ENCODE measurements around the gene SYNGR1. TPM values are rescaled to one million over a fixed set of nuclear protein-coding genes. Genes with fewer than 3 reads are reported as not detected.

SYNGR1 gene
- total RNA-seq, 2 donors from 2014 or later, result 0.46 to 1.2 TPM

DNA sequence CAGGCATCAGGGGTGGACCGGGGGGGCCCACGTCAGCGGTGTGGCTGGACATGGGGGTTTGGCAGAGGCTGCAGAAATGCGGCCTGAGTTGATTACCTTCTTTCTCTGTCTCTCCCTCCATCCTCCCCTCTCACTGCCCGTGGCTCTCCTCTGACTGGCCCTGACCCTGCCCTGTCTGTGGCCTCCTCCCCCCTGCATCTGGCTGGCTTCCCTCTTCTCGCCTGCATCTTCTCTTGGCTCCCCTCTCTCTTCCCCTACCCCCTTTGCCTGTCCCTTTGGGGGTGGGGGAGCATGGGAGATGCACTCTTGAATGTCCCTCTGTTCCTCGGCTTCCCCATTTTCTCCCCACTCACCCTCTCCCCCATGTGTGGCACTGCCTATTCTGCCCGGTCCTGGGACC lies 25.9 kb downstream of the SYNGR1 start:
- no peak for ATAC-seq
- no peaks in the 10 kb centered on the region for H3K9me3 Mint-ChIP-seq
- peak overlapping the region in 1 of 2 donors; percentile 22 for H3K27ac Mint-ChIP-seq
- DNase-seq (ENCODE audit: low spot score in 2 of 2), result no peak
- H3K36me3 Mint-ChIP-seq, result no peaks in the 10 kb centered on the region

DNA sequence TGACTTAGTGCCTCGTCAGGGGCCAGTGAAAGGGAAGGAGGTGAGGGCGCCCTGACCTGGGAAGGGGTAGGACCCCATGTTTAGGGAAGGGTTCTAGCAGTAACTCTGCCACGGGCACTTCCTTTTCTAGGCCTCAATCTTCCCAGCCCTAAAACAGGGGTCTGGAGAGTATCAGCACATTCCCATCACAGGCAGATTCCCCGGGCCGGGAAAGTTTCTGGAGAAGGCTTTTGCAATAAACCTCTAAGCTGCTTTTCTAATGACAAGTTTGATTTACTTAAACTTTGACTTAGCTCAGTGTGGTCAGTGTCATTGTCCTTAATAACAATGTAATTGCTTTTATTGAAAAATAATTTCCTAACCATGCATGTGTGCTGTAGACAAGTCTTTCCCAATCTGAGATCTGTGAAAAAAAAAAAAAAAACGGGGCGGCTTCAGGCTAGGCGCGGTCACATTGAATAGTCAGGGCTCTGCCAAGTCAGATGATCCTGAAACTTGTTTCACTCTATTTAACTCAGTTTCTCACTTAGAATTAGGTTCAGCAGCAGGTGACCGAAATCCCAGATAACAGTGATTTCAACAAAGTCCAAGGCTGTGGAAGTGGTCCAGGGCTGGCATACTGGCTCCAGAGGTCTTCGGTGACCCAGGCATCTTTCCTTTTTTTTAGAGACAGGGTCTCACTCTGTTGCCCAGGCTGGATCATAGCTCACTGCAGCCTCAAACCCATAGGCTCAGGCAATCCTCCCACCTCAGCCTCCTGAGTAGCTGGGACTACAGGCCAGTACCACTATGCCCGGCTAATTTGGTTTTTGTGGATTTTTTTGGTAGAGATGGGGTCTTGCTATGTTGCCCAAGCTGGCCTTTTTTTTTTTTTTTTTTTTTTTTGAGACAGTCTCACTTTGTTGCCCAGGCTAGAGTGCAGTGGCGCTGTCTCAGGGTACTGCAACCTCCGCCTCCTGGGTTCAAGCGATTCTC lies 30.3 kb downstream of the SYNGR1 start:
- no peak for DNase-seq (ENCODE audit: low spot score in 2 of 2)
- Mint-ChIP-seq H3K9me3 (no peaks in the 10 kb centered on the region), H3K27ac (no peak overlapping the region), H3K36me3 (no peaks in the 10 kb centered on the region)
- ATAC-seq, result no peak

DNA sequence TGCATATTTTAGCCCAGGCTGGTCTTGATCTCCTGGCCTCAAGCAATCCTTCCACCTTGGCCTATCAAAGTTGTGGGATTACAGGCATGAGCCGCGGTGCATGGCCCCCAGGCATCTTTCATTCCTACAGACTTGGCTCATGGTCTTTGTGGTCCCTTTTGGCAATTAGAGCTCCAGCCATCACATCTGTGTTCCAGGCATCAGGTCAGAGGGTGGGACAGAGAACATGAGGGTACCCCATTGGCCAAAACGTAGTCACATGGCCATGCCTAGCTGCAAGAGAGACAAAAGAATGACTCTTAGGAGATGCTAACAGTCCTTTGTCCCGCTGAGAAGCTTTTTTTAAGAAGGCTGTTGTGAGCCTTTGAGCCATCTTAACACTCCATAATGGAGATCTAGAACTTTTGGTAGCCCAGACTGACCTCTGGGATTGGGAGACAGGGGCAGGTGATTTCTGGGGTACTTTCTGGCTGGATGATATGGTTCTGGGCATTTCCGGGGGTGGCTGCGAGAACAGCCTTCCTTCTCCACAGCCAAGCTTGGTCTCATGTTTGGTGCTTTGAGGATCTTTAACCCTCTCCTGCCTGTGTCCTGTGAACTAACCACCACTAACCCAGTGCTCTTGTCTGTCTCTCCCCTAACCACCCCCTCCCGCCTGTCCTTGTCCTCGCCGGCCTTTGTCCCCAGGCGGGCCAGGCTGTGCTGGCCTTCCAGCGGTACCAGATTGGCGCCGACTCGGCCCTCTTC lies 31.4 kb downstream of the SYNGR1 start:
- H3K9me3 Mint-ChIP-seq, result no peaks in the 10 kb centered on the region
- DNase-seq (ENCODE audit: low spot score in 2 of 2) (no peak), ATAC-seq (no peak)
- H3K27ac Mint-ChIP-seq, result no peak overlapping the region
- H3K36me3 Mint-ChIP-seq, result no peaks in the 10 kb centered on the region

DNA sequence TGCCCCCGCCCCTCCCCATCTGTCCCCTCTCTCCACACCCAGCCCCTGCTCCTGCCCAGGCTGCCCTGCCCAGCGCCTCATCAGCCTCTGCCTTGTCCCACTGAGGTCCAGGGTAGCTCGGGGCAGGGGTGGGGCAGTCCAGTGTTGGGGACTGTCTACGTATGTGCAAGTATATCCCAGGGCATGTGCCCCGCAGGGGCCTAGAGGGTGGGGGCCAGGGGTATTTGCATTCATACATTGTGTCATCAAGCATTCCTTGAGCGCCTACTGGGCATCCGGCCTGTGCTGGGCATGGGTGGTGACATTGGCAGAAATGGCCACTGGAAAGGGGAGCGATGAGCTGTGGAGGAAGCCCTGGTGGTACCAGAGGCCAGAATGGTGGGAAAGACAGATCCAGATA lies 32.1 kb downstream of the SYNGR1 start:
- H3K36me3 Mint-ChIP-seq, result no peaks in the 10 kb centered on the region

DNA sequence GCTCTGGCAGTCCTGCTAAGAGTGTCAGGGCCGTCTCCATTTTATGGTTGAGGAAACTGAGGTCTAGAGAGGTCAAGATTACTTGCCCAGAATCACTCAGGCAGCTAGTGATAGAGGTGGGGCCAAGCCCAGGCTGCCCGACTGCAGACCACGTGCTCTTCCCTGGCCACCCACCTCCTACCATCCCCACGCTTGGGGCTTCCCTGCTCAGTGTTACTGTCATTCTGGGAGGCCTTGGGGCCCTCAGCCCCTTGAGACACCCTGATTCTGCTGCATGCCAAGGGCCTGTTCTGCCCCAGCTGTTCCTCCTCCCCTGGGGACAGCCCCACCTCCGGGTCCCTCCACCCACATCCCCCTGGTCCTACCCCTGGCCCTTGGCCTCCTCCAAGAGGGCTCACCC lies 32.6 kb downstream of the SYNGR1 start:
- no peak for DNase-seq (ENCODE audit: low spot score in 2 of 2)
- ATAC-seq, result peak in 1 of 2 donors; percentile 18
- H3K36me3 Mint-ChIP-seq, result no peaks in the 10 kb centered on the region
- H3K27ac Mint-ChIP-seq, result peak overlapping the region in 1 of 2 donors; percentile 67
- no peaks in the 10 kb centered on the region for H3K9me3 Mint-ChIP-seq

More for the DNA sequence above, 32.1 kb downstream of the SYNGR1 start:
- DNase-seq (ENCODE audit: low spot score in 2 of 2) (no peak), ATAC-seq (no peak)
- H3K9me3 Mint-ChIP-seq, result no peaks in the 10 kb centered on the region
- no peak overlapping the region for H3K27ac Mint-ChIP-seq

DNA sequence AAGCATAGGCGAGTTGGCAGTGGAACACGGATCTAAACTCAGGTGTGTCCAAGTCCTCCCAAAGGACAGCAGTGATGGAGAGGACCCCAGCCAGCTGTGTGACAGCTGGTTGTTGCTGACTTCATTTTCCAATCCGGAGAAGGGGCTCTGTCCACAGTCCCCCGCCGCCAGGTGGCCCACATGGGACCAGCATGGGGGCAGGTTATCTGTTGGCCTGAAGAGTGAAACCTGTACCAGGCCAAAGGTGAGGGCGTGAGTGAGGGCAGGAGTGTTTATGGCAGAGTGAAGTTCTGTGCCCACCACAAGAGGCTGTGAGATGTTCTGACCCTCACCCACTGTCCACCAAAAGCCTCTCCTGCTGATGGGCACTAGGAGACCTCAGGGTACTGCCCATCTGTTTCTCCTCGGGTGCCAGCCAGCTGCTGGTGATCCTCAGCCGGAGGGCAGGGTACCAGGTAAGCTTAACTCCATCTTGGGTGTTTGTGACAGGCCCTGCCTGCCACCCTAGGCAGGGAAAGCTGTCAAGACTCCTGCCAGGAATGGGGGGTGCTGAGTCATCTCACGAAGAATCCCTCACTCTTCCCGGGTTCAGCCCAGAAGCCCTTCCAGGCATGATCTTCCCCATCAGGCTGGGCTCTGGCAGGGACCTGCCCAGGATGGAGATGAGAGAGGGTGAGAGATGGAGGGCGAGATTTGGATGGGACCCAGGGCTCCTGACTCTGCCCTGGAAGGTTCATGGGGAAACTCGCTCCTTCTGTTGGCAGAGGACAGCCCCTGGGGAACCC lies 34.2 kb downstream of the SYNGR1 start:
- H3K27ac Mint-ChIP-seq, result peak overlapping the region in 1 of 2 donors; percentile 67
- H3K36me3 Mint-ChIP-seq, result no peaks in the 10 kb centered on the region
- DNase-seq (ENCODE audit: low spot score in 2 of 2), result no peak
- no peak for ATAC-seq
- no peaks in the 10 kb centered on the region for H3K9me3 Mint-ChIP-seq

DNA sequence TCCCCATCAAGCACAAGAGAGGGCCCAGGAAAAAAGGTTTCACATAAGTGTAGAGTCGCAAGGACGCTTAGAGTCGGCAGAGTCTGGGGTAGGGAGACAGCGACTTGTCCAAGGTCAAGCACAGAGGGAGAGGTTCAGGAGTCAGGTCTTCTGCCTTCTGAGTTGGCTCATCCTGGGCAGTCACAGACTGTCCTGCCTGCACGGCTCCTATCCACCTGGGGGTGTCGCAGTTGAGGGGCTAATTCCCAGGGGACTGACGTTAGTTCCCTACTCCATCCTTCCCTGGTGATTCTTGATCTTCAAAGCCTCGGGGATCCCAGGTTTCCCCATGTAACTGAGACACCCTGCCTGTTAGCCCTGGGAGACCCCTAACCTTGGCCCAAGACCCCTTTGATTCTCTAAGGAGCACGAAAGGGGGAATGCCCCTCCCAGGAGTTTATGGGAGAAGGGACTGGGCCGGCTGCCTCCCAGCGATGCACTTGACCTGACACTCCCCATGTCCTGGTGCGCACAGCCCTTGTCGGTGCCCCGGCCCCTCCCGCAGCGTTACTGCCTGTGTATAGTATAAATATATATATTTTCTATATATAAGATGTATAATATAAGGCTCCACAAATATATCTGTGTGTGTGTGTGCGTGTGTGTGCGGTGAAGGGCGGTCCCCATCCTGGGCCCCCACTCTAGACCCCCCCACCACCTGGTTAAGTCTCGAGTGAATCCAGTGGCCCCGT lies 35.1 kb downstream of the SYNGR1 start:
- ATAC-seq, result no peak
- no peaks in the 10 kb centered on the region for H3K36me3 Mint-ChIP-seq
- no peaks in the 10 kb centered on the region for H3K9me3 Mint-ChIP-seq
- H3K27ac Mint-ChIP-seq, result peak overlapping the region in 1 of 2 donors; percentile 67
- DNase-seq (ENCODE audit: low spot score in 2 of 2), result no peak

DNA sequence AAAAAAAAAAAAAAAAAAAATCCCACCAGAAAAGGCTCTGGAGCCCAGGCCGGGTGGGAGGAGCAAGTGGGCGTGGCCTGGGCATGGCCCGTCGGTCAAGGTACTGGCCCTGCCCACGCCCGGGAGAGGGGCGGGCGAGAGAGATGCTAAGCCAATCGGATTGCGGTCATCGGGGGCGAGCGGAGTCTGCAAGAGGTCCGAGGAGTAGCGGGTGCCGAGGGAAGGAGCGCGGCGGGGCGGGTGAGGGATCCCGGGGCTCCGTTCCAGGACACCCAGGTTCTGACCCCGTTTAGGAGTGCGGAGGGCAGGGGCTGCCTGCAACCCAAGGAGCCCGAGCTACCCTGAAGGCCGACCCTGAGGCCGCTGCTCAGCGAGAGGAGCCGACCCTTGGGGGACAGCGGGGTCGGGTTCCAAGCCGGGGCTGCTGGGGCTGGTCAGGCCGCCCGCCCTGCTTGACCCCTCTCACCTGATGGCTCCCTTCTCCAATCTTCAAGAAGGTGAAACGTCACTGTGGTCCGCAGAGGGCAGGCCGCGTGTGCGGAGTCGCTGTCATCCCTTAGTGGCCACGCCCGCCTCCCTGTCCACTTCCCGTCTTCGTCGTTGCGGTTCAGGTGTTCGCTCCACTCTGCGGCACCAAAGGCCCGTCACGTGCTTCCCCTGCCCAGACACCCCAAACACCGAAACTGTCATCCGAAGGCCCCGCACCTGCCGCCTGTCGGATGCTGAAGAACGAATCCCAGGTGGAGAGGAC lies 38.6 kb downstream of the SYNGR1 start:
- no peaks in the 10 kb centered on the region for H3K36me3 Mint-ChIP-seq
- ATAC-seq (peak; percentile 94 to 96), DNase-seq (ENCODE audit: low spot score in 2 of 2) (peak; percentile 73 to 92)
- peak overlapping the region; percentile 71 to 95 for H3K27ac Mint-ChIP-seq
- H3K9me3 Mint-ChIP-seq, result no peaks in the 10 kb centered on the region

DNA sequence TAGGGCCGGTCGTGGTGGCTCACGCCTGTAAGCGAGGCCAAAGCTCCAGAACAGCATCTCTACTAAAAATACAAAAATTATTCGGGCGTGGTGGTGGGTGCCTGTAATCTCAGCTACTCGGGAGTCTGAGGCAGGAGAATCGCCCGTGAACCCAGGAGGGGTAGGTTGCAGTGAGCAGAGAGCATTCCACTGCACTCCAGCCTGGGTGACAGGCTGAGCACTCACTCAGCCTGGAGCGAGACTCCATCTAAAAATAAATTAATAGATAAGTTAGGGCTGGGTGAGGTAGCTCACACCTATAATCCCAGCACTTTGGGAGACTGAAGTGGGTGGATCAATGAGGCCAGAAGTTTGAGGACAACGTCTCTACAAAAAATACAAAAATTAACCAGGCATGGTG lies 39.6 kb downstream of the SYNGR1 start:
- DNase-seq (ENCODE audit: low spot score in 2 of 2) (no peak), ATAC-seq (no peak)
- H3K27ac Mint-ChIP-seq, result peak overlapping the region in 1 of 2 donors; percentile 71
- H3K36me3 Mint-ChIP-seq, result no peaks in the 10 kb centered on the region
- H3K9me3 Mint-ChIP-seq, result no peaks in the 10 kb centered on the region

DNA sequence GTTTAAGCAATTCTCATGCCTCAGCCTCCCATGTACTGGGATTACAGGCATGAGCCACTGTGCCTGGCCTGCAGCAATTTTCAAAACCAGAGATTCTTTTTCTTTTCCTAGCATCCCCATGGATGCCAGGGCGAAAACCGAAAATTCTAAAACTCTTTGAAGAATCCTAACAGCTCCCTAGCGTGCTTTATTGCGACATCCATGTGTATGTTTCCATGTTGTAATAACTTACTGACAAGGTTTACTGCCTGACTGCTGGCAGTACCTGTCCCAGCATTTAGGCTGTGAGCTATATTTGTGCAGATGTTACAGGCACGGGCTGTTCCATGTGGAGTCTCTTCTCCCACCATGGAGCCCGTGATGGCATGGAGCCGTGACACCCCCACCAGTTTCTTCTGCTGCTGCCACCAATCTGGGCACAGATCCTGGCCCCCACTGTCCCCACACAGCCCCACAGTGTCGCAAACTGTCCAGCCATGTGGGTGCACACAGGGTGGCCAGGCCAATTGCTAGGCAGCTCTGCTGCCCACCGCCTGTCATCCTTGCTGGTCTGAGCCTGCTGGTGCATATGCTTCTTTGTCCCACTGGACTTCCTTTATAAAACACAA lies 42.7 kb downstream of the SYNGR1 start:
- no peaks in the 10 kb centered on the region for H3K36me3 Mint-ChIP-seq
- H3K27ac Mint-ChIP-seq, result no peak overlapping the region
- H3K9me3 Mint-ChIP-seq, result no peaks in the 10 kb centered on the region
- ATAC-seq, result no peak
- no peak for DNase-seq (ENCODE audit: low spot score in 2 of 2)

DNA sequence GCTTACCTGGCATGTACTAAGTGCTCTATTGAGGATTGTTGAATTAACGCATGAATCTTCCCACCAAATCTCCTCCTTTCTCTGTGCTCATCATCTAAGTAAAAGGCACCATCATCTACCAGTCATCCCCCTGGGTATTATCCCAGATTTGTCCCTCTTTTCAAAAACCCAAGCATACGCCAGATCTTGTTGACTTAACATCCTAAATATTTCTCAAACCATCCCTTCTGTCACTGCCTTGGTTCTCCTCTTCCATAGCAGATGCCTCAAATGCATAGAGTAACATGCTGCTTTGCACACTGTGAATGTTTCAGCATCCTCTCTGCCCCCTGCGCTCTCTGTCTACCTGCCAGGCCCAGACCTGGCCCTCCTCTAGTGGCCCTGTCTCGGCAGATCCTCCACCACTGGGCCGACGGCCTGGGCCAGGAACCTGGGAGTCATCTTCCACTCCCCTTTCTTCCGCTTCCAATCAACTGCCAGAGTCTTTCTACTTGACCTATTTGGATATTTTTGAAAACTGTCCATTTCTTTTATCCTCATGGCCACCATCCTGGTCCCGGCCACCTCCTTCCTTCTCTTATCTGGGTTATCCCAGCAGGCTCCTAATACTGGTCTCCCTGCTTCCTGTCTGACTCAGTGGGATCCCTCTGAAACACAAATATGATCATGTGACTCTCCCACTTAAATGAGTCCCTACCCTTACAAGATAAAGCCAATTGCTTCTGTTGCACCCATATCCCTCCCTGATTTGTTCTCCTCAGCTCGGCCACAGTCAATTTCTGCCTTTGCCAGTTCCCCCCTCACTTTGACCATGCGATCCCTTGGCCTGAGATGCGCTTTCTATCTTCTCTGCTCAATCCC lies 46.4 kb downstream of the SYNGR1 start:
- Mint-ChIP-seq H3K27ac (peak overlapping the region in 1 of 2 donors; percentile 11), H3K9me3 (no peaks in the 10 kb centered on the region)

DNA sequence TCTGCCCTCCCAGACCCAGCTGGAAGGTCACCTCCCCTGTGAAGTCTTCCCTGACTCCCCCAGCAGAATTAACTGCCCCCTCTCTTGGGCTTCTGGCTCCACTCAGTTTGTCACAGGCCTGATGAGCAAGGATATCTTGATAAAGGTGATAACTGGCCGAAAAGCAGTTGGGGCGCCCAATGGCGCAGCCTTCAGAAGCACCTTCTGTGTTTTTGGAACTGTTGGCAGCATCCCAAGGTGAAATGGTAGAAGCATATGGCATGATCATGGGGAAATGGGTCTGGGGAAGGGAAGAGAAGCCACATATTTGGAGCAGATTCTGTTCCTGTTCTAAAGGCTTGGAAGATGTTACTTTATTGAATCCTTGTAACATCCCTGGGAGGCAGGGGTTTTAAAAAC lies 47.0 kb downstream of the SYNGR1 start:
- H3K27ac Mint-ChIP-seq, result peak overlapping the region in 1 of 2 donors; percentile 11

More for the DNA sequence above, 46.4 kb downstream of the SYNGR1 start:
- no peak for DNase-seq (ENCODE audit: low spot score in 2 of 2)
- H3K36me3 Mint-ChIP-seq, result no peaks in the 10 kb centered on the region
- ATAC-seq, result no peak

DNA sequence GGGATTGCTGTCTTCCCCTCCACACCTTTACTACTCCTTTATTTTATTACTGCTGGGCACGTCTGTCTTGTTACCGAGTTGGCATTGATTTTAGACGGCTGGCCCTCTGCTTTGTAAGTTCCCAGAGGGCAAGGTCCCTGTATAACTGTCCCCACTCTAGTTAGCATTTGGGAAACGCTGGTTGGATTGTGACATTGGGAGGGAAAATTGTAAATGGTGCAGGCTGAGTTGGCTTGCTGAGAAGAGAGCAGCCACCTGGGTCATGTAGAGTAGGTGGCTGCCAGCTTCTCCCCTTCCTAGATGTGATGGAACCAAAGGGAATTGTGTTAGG lies 51.5 kb downstream of the SYNGR1 start:
- ATAC-seq (no peak), DNase-seq (ENCODE audit: low spot score in 2 of 2) (no peak)
- peaks cover 0 to 16% of the 10 kb centered on the region in 2 donors for H3K36me3 Mint-ChIP-seq
- no peaks in the 10 kb centered on the region for H3K9me3 Mint-ChIP-seq
- H3K27ac Mint-ChIP-seq, result peak overlapping the region in 1 of 2 donors; percentile 27

More for the DNA sequence above, 47.0 kb downstream of the SYNGR1 start:
- no peaks in the 10 kb centered on the region for H3K36me3 Mint-ChIP-seq
- ATAC-seq, result no peak
- DNase-seq (ENCODE audit: low spot score in 2 of 2), result no peak
- no peaks in the 10 kb centered on the region for H3K9me3 Mint-ChIP-seq

DNA sequence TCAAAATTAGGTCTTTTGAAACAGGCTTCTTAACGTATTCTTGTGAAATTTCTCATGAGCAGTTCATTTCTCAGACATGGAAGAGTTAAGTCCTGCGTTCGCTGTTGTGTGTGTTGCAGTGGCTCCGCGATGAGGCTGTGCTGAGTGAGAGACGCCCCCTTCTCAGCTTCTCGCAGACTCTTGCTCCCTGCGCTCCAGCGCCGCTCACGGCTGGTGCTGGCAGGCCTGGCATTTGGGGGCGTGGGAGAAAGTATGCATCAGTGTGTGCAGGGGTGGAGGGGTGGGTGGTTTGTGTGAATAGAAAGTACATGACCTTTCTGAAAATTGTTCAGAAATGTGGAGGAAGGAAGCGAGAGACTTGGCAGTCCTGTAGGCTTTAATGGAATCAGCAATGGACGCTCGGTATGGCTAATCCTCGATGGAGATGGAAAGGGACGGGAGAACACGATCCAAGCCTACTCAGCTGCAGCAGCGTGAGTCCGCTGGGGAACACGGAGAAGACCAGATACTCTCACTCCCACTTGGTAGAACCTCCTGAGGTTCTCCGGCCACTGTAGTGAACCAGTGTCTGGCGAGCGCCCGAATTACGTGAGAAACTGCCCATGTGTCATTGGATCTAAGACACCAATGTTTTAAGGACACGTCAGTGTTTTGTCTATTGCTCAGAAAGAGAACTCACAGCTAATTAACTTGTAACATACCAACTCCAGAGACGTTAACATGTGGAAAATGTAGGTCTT lies 55.7 kb downstream of the SYNGR1 start:
- peaks cover 0 to 16% of the 10 kb centered on the region in 2 donors for H3K36me3 Mint-ChIP-seq
- no peaks in the 10 kb centered on the region for H3K9me3 Mint-ChIP-seq
- H3K27ac Mint-ChIP-seq, result peak overlapping the region in 1 of 2 donors; percentile 32
- DNase-seq (ENCODE audit: low spot score in 2 of 2) (no peak), ATAC-seq (peak; percentile 45 to 54)
